Measurements from ENCODE around the gene PRPH2. TPM values are rescaled to one million over a fixed set of nuclear protein-coding genes. Genes with fewer than 3 reads are reported as not detected.

The PRPH2 gene
- total and polyA plus RNA-seq, 8 donors, result 0.38 to 4.0 (median 0.83) TPM; not detected in 2

DNA sequence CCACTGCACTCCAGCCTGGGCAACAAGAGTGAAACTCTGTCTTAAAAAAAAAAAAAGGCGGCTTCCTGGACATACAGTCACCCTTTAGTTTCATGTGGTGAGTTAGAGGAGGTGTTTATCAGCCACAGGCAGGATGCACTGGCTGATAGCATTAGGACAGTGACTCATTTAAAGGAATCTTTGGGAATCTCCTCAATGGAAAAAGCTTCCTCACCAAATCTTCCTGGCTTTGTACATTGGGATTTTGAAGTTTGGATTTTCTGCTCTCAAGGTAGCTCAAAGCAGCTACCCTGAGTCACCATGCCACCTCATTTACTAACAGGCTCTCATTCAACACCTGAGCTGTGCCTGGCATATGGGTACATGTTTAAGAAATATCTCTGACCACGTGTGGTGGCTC, 20.2 kb downstream of the PRPH2 start:
- H3K4me1 ChIP-seq, result peaks cover 0 to 19% (median 8%) of the 10 kb centered on the region in 4 donors
- DNase-seq, result no peak
- no peaks in the 10 kb centered on the region for H3K27me3 ChIP-seq
- intact Hi-C loops (cut with DNase I; ENCODE audit: low total_unique reads), result no loop called here
- H3K9me3 ChIP-seq, result no peaks in the 10 kb centered on the region
- TF ChIP-seq, protein P1, sequence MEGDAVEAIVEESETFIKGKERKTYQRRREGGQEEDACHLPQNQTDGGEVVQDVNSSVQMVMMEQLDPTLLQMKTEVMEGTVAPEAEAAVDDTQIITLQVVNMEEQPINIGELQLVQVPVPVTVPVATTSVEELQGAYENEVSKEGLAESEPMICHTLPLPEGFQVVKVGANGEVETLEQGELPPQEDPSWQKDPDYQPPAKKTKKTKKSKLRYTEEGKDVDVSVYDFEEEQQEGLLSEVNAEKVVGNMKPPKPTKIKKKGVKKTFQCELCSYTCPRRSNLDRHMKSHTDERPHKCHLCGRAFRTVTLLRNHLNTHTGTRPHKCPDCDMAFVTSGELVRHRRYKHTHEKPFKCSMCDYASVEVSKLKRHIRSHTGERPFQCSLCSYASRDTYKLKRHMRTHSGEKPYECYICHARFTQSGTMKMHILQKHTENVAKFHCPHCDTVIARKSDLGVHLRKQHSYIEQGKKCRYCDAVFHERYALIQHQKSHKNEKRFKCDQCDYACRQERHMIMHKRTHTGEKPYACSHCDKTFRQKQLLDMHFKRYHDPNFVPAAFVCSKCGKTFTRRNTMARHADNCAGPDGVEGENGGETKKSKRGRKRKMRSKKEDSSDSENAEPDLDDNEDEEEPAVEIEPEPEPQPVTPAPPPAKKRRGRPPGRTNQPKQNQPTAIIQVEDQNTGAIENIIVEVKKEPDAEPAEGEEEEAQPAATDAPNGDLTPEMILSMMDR (IDR thresholded peaks at IDR 0.05), result no peak
- TF ChIP-seq POLR2AphosphoS5 (IDR thresholded peaks at IDR 0.05), result no peak
- no peak for TF ChIP-seq EP300 (IDR thresholded peaks at IDR 0.05)
- no peak for TF ChIP-seq POLR2A (IDR thresholded peaks at IDR 0.05)
- H3K36me3 ChIP-seq, result no peaks in the 10 kb centered on the region
- H3K27ac ChIP-seq, result no peak overlapping the region
- WGBS, 5 donors, result 39 to 85% (median 73%) methylated on average over 2 of the region's 2 CpGs
- H3K4me3 ChIP-seq, result no peak overlapping the region

DNA sequence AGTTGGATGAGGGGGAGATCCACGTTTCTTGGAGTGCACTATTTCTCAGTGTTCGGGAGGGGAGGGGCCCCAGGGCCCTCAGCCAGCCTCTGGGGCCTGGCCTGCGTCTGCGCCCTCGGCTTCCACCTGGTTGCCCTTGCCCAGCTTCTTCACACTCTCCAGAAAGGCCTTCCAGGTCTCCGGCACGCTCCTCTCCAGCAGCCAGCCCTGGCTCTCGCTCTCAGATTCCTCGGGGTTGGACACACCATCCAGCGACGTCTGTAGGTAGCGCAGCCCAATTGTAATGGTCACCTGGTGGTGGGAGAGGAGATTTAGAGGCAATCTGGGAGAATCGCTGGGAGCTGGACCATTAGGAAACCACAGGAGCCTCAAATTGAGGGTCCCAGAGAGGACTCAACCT, 24.2 kb downstream of the PRPH2 start:
- whole genome bisulfite sequencing, 5 donors, result 80 to 93% (median 83%) methylated on average over 10 to 13 of the region's 13 CpGs
- Histone ChIP-seq H3K4me1 (peaks cover 0 to 8% (median 0%) of the 10 kb centered on the region in 4 donors), H3K27ac (no peak overlapping the region), H3K4me3 (no peak overlapping the region), H3K27me3 (no peaks in the 10 kb centered on the region), H3K36me3 (peaks cover 3 to 21% (median 16%) of the 10 kb centered on the region in 4 donors), H3K9me3 (no peaks in the 10 kb centered on the region)
- intact Hi-C loops (cut with DNase I; ENCODE audit: low total_unique reads), result no loop called here
- no peak for TF ChIP-seq EP300 (IDR thresholded peaks at IDR 0.05)
- TF ChIP-seq, protein P1 (IDR thresholded peaks at IDR 0.05), result no peak
- TF ChIP-seq POLR2A (IDR thresholded peaks at IDR 0.05), result no peak
- no peak for TF ChIP-seq POLR2AphosphoS5 (IDR thresholded peaks at IDR 0.05)
- no peak for DNase-seq

DNA sequence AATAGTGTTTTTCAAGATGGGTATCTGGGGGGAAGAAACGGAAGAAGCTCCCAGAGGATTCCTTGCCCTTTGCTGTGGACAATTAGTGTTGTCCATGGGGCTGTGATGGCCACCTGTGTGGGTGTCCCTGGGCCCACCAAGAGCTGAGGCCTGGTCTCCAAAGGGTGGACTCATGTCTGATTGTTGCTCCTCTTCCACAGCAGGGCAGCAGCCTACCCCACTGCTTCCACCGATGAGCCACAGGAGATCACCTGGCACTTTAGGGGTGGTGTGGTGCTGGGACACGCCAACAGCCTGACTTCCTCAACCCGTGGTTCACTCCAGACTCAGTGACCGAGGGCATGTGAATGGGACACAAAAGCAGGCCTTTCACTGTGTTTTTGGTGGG, 25.1 kb downstream of the PRPH2 start:
- H3K27me3 ChIP-seq, result no peaks in the 10 kb centered on the region
- no peak overlapping the region for H3K4me3 ChIP-seq
- H3K36me3 ChIP-seq, result peaks cover 10 to 30% (median 26%) of the 10 kb centered on the region in 4 donors
- TF ChIP-seq EP300 (IDR thresholded peaks at IDR 0.05) (no peak), POLR2A (IDR thresholded peaks at IDR 0.05) (no peak), POLR2AphosphoS5 (IDR thresholded peaks at IDR 0.05) (no peak)
- TF ChIP-seq, protein P1 (IDR thresholded peaks at IDR 0.05), result no peak
- intact Hi-C loops (cut with DNase I; ENCODE audit: low total_unique reads), result no loop called here
- H3K27ac ChIP-seq, result peak overlapping the region in 2 of 5 donors; percentile 39 to 41
- peaks cover 0 to 8% (median 0%) of the 10 kb centered on the region in 4 donors for H3K4me1 ChIP-seq
- 87 to 92% (median 90%) methylated on average over 5 of the region's 5 CpGs for WGBS, 5 donors
- no peaks in the 10 kb centered on the region for H3K9me3 ChIP-seq
- DNase-seq, result no peak

DNA sequence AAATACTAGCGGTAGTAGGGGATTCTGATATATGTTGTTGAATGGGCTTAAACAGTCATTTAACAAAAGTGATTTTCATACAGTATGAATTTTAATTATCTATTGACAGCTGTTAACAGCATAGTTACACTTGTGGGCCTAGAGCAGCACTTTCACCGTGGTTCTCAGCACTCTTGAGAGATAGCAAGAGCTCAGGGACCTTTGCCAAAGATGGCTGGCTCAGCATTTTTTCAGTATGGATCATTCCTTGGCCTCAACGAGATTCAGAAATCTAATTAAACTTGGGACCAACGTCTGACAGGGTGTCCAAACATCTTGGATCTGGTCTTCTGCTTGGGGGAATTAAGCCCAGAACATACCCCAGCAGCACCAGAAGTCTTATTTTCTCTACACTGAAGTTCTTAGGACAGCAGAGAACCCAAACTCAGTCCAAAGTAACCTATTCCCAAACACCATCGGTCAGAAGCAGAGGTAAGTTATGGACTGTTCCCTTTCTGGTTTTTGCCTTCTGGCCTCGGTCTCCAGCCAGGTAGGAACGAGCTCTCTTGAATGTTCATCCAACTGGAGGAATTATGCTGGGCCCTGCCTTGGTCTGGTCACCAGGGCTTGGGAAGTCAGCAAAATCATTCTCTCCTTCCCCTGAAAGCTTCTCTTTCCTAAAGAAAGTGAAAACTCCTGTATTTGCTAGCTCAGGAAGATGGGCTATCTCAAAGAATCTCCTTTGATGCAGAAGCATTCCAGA, 25.7 kb downstream of the PRPH2 start:
- DNase-seq, result no peak
- Histone ChIP-seq H3K4me3 (no peak overlapping the region), H3K27ac (peak overlapping the region in 2 of 5 donors; percentile 39 to 41), H3K9me3 (no peaks in the 10 kb centered on the region), H3K36me3 (peaks cover 10 to 36% (median 31%) of the 10 kb centered on the region in 4 donors), H3K4me1 (peaks cover 0 to 8% (median 0%) of the 10 kb centered on the region in 4 donors), H3K27me3 (no peaks in the 10 kb centered on the region)
- 58 to 80% (median 73%) methylated on average over 7 of the region's 7 CpGs for WGBS, 5 donors
- intact Hi-C loops (cut with DNase I; ENCODE audit: low total_unique reads), result no loop called here
- TF ChIP-seq EP300 (IDR thresholded peaks at IDR 0.05), result no peak
- TF ChIP-seq POLR2A (IDR thresholded peaks at IDR 0.05), result no peak
- TF ChIP-seq, protein P1 (IDR thresholded peaks at IDR 0.05), result no peak
- no peak for TF ChIP-seq POLR2AphosphoS5 (IDR thresholded peaks at IDR 0.05)

Data from stomach (tissue), 9 donors.